Measurements from ENCODE around the gene GNAI2.
A peak's percentile ranks its signal among the peaks of the same experiment; 100 is the strongest.
"Not testable (repeated sequence)": the region's sequence is repeated elsewhere in the genome, so short reads cannot be mapped to it uniquely, and the experiment has no call there.

The GNAI2 gene

GRCh38 chr3:50279255-50280016, 43.4 kb downstream of the GNAI2 start:
- no peak for FAIRE-seq

- FAIRE-seq = not testable (repeated sequence)
Observed at GRCh38 chr3:50284121-50284520, 48.1 kb downstream of the GNAI2 start.

DNA sequence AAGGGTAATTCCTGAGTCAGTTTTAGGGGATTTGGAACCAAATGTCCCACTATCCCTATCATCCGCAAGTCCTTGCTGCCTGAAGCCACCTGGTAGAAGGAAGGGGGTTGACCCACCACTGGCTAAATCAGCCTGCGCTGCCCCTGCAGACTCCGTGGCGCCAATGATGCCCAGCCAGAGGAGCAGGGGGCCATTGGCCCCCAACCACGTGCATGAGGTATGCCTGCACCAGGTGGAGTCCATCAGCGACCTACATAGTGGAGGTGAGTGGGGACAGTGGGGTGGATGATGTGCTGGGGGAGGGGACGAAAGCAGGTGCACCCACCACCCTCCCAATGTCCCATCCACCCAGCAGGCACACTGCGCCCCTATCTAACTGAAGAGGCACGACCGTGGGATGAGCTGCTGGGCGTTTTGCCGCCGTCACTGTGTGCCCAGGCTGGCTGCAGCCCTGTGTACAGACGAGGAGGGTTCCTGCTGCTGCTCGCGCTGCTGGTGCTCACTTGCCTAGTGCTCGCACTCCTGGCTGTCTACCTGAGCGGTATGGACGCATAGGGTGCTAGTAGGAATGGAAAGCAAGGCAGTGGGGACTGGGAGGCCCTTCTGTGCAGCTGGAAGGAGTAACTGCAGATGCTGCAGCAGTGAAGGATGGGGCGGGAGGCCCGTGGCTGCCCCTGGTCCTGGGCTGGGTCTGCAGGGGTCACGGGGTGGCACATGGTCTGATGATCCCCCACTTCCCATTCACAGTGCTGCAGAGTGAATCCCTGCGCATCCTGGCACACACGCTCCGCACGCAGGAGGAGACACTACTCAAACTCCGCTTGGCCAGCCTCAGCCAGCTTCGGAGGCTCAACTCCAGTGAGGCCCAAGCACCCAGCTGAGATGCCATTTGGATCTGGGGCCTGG, 50.6 kb downstream of the GNAI2 start:
- FAIRE-seq = no peak

GRCh38 chr3:50287262-50287661, 51.3 kb downstream of the GNAI2 start:
- no peak for FAIRE-seq

DNA sequence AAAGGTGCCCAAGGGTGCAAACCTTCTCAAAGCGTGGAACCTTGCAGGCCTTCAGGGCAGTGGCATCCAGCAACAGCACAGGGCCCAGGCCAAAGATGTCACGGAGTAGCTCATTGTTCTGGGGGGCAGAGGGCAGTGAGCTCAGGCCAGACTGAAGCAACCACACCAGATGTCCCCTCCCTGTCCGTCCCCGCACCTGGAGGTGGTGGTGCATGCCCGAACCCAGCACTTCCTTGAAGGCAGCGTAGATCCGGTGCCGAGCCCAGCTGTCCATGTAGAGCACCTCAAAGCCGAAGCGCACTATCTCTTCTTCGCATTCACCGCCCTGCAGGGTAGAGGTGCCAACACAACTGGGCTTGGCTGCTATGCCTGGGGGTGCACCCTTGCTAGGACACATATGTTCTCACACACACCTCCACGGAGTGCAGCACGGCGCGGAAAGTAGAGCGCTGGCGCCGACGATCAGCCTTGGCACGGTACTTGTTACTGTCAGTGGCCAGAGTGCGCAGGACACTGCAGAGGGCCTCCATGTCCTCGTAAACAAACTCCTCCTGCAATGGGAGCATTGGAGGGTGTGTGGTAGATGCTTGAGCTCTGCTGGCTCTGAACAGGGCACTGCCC, 52.5 kb downstream of the GNAI2 start:
- no peak for FAIRE-seq

DNA sequence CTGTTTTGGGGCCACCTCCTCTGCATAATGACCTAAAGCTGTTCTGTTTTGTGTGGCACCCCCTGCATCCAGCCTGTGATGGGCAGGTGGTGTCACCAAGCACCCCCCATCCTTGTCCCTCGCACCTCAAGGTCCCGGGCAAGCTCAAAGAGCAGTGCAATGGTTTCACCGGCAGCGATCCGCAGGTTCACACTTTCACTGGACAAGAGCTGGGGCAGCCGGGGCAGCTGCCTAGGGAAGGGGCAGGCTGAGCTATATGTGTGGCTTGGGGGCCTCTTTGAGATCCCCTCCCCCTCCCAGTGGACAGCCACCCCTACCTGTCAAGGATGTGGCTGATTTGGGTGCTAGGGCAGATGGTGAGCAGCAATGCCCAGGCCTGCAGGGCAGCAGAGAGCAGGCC, 53.1 kb downstream of the GNAI2 start:
- FAIRE-seq = no peak

GRCh38 chr3:50290161-50290641, 54.2 kb downstream of the GNAI2 start:
- FAIRE-seq = no peak

DNA sequence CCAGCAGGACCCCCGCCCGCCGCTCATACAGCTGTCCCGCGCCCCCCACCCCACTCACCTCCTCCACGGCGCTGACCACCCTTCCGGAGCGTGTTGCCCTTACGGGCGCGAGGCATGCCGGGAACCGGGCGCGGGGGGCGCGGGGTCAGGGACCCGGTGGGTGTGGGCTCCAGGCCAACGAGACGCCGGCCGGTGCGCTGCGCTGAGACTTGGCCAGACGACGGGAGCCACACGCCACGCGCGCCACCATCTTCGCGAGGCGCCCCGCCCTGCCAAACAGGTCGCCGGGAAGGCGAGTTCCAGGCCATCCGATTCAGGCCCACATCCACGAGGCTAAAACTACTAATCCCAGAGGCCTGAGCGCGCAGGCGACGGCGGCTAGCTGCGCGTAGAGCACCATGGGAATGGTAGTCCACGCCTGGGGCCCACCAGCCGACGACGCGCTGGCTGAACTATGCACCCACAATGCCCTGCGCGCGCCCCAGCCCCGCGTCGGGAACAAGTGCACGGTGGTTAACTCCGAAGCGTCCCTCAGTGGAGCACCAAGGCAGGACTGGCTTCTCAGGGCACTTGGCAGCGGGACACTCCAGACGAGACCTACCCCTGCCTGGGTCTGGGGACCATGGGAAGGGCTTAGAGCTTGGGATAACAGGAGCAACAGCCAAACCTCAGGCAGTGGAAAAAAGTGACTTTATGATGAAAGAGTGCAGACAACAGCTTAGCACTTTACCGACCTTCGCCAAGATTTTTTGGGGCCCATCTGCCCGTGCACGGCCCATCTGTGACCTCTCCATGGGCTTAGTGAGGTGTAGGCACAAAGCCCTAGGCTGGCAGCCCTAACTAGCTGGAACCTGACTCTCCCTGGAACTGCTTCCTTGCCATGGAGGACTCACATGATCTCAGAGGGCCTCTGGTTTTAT, 56.4 kb downstream of the GNAI2 start, which contains the start of gene IFRD2:
IFRD2 (minus strand) TSS at position 271 of the 920 bp plus-strand sequence; CDS start at position 116, 155 bp downstream.
- FAIRE-seq = peak; percentile 97

DNA sequence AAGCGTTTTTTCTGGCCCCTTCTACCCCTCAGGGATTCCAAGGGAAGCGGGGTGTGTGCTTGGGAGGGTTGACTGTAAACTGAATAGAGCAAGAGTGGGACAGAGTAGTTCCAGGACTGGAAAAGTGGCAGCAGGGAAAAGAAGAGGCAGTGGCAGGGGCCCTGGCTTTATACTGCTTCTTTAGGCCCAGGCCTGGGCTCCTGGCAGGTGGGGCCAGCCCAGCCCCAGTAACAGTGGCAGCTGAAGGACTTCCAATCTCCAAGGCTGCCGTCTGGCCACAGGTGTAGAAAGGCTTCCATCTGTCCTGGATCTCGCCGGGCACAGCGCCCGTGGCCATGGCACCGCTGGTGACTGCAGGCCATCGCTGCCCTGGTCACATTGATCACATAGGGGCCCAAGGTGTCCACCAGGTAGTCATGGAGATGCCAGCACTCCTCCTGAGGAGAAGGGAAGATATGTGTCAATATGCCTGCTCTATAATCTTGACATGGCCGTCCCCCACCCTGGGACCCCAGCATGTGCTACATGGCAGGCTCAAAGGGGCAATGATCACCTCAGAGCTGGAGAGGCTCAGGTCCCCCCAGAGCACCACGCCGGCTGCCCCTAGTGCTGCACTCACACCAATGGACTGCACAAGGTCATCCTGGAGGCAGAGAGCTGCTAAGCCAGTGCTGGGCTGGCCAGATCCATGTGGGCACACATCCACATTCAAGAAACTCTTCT, 57.2 kb downstream of the GNAI2 start:
- FAIRE-seq = no peak

GRCh38 chr3:50294089-50294488, 58.1 kb downstream of the GNAI2 start:
- no peak for FAIRE-seq

DNA sequence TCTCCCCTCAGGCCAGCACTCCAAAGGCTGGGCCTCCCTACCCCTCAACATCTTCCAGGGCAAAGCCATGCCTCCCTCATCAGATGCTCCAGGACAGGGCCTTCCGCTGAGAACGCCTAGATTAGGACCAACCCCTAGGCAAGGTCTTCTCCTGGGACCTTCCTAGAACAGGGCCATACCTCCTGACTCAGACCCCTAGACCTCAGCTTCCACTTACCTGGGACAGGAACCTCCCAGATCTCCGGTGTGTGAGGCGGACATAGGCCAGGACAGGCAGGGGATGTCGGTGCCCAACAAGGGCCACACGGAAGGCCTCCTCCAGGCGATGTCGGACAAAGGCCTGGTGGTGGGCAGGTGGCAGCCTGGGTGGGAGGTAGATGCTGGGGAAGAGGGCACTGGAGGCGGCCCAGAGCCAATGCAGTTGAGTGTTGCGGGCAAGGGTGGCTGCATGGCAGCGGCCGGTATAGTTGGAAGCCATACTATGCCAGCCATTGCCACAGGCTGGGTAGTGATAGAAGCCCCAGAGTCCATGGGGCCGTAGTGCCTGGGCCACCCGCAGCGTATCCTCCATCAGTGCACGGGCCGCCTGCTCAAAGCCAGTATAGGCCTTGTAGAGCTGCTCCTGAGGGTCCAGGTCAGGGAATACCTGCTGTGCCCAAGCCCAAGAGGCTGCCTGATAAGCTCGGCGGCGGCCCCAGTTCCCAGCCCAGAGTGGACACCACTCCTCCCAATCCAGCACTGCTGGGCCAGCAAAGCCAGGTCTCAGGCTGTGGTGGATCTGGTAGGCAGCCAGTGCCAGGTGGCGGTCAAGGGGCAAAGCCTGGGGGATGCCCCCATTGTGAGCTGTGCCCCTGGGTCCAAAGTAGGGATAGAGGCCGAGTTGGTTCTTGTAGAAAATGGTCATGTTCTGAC, 58.7 kb downstream of the GNAI2 start:
- no peak for FAIRE-seq

GRCh38 chr3:50295553-50296431, 59.8 kb downstream of the GNAI2 start:
- no peak for FAIRE-seq

DNA sequence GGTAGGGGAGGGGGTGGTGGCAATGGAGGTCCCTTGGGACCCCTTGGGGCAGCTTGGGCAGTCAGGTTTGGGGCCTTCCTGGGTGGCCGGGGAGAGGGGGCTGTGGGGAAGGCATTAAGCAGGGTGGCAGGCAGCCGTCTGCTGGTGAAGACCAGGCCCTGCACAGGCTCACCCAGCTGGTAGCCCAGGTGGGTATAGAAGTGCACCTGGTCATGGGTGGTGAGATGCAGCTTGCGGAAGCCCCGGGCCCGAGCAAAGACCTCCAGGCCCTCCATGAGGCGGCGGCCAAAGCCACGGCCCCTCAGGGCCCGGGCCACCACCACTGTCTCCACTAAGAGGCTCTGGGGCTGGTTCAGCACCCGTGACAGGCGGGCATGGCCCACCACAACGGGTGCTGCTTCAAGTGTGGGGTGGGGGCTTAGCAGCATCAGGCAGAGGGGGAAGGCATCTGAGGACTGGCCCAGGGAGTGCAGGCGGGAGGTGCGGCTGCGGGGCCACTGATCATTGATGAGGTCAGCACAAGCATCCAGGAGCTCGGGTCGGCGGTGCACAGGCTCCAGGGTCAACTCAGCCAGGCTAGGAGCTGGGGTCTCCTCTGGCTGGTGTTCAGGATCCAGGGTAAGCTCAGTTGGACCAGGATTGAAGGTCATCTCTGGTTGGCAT, 60.8 kb downstream of the GNAI2 start:
- FAIRE-seq = no peak

- no peak for FAIRE-seq
Observed at GRCh38 chr3:50297384-50297775, 61.4 kb downstream of the GNAI2 start.

- no peak for FAIRE-seq
Observed at GRCh38 chr3:50297896-50298725, 62.1 kb downstream of the GNAI2 start.

DNA sequence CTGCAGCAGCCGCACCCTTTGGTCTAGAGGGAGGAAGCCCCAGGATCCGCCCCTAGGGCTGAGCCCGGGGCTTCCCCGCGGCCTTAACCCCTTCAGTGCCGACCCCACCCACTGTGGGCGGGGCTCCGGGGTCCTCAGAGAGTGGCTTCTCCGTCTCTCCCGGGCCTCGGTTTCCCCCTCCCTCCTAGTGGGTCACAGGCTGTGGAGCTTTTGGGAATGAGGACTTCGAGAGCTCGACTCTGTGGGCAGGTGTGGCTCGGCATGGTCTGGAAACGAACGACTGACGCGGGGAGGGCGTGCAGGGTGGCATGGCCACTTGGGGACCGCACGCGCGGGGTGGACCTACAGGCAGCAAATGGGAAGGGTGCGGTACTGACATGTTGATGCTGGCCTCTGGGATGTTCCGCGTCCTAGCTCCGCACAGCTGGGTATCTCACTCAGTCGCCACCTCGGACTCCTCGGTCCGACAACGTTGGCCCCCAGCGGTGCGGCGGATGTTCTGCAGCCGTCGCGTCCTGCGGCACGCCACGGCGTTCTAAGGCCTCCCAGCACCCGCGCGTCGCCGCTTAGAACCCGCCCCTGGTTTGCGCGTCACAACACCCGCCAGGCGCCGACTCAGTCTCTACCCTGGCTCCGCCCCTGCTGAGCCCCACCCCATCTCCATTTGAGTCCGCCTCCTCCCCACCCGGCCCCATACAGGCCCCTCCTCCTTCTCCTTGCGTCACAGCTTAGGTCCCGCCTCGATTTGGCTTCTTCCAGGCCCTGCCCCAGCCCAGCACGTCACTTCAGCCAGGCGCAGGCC, 63.0 kb downstream of the GNAI2 start, which contains the start of the genes HYAL3 and NAA80:
HYAL3 (minus strand) TSS at position 570 of the 802 bp plus-strand sequence. CDS start 3,803 bp downstream, outside the sequence.
NAA80 (minus strand) TSS at position 570 of the 802 bp plus-strand sequence. CDS start 1,942 bp downstream, outside the sequence.
- FAIRE-seq = peak; percentile 99

DNA sequence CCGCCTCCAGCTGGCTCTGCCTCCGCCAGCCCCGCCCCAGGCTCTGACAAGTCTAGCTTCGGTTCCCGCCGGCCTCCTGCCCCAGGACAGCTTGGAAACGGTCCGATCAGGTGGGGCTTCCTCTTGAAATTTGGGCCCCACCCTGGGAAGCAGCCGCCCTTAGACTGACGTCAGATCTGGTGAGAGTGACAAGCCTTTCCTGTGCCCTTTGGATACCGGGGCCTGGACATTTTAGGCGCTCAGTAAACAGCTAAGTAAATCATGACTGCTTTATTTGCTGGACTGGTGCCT, 63.6 kb downstream of the GNAI2 start:
- no peak for FAIRE-seq
